GM12878 (cell line): ENCODE data around the gene KIRREL2. TPM values are rescaled to one million over a fixed set of nuclear protein-coding genes. Genes with fewer than 3 reads are reported as not detected.

Experiments used
- ATF7 ChIP-seq: fragments of 450-650 bp; IDR thresholded peaks from 2 replicates; pipeline ENCODE4 v1.6.1; 2016; ENCODE audit warnings: low read depth, mild to moderate bottlenecking
- DPF2 ChIP-seq: fragments of 450-650 bp; IDR thresholded peaks from 2 replicates; pipeline ENCODE4 v1.6.1; 2017; ENCODE audit warnings: mild to moderate bottlenecking
- EED ChIP-seq: sonication (generic); IDR thresholded peaks from 2 replicates; pipeline ENCODE4 v1.6.1; 2016; ENCODE audit warnings: antibody characterized with exemption, low read depth
- EGR1 ChIP-seq, 2 experiments: IDR thresholded peaks; 1 replicate in 1 of 2; 2 replicates in 1 of 2; pipeline ENCODE4 v1.6.1; 2011 to 2012; ENCODE audit warnings: low read depth in 2 of 2, low read length in 2 of 2, borderline replicate concordance in 1 of 2, mild to moderate bottlenecking in 1 of 2, moderate library complexity in 1 of 2
- EZH2 ChIP-seq: IDR thresholded peaks from 2 replicates; pipeline ENCODE4 v1.6.1; 2012; ENCODE audit warnings: low read depth, mild to moderate bottlenecking, control low read depth, inconsistent platforms, low read length, borderline replicate concordance; ENCODE audit not compliant: control insufficient read depth
- IKZF1 ChIP-seq: fragments of 450-650 bp; conservative IDR thresholded peaks from 2 replicates; pipeline ENCODE4 v1.6.1; 2017; ENCODE audit warnings: antibody characterized with exemption, mild to moderate bottlenecking
- KLF5 ChIP-seq: fragments of 450-650 bp; IDR thresholded peaks from 2 replicates; pipeline ENCODE4 v1.6.1; 2014; ENCODE audit warnings: mild to moderate bottlenecking; ENCODE audit not compliant: partially characterized antibody
- MTA3 ChIP-seq: IDR thresholded peaks from 2 replicates; pipeline ENCODE4 v1.6.1; 2012; ENCODE audit warnings: low read length, inconsistent platforms, borderline replicate concordance
- MYC ChIP-seq: IDR thresholded peaks from 2 replicates; pipeline ENCODE4 v1.6.1; 2011; ENCODE audit warnings: mild to moderate bottlenecking, low read length, moderate library complexity, inconsistent platforms; ENCODE audit not compliant: insufficient read depth, insufficient replicate concordance, insufficient read length, severe bottlenecking
- NFXL1 ChIP-seq: fragments of 450-650 bp; IDR thresholded peaks from 2 replicates; pipeline ENCODE4 v1.6.1; 2017; ENCODE audit warnings: antibody characterized with exemption, mild to moderate bottlenecking, borderline replicate concordance
- POLR2AphosphoS2 ChIP-seq: IDR thresholded peaks from 2 replicates; pipeline ENCODE4 v1.6.1; 2011; ENCODE audit warnings: low read depth, mild to moderate bottlenecking, low read length, improper control_type of control experiment, moderate library complexity
- RBBP5 ChIP-seq: fragments of 200-600 bp; sonication (generic); conservative IDR thresholded peaks from 2 replicates; pipeline ENCODE4 v1.6.1; 2016
- RCOR1 ChIP-seq: conservative IDR thresholded peaks from 2 replicates; pipeline ENCODE4 v1.6.1; 2012; ENCODE audit warnings: low read depth, low read length, improper control_type of control experiment
- RFX5 ChIP-seq: IDR thresholded peaks from 2 replicates; pipeline ENCODE4 v1.6.1; 2011; ENCODE audit warnings: low read depth, low read length, improper control_type of control experiment
- SMAD1 ChIP-seq: fragments of 450-650 bp; IDR thresholded peaks from 2 replicates; pipeline ENCODE4 v1.6.1; 2018; ENCODE audit warnings: mild to moderate bottlenecking, low read depth; ENCODE audit not compliant: partially characterized antibody
- SMARCA5 ChIP-seq: fragments of 450-650 bp; IDR thresholded peaks from 2 replicates; pipeline ENCODE4 v1.6.1; 2017; ENCODE audit warnings: mild to moderate bottlenecking
- TAF1 ChIP-seq: IDR thresholded peaks from 2 replicates; pipeline ENCODE4 v1.6.1; 2011; ENCODE audit warnings: mild to moderate bottlenecking, low read depth, low read length, borderline replicate concordance
- TCF7 ChIP-seq: IDR thresholded peaks from 2 replicates; pipeline ENCODE4 v1.6.1; 2014; ENCODE audit warnings: antibody characterized with exemption, borderline replicate concordance
- USF1 ChIP-seq: IDR thresholded peaks from 2 replicates; pipeline ENCODE4 v1.6.1; 2011; ENCODE audit warnings: borderline replicate concordance, low read depth, mild to moderate bottlenecking, moderate library complexity, mixed read lengths, low read length; ENCODE audit not compliant: insufficient read depth; ENCODE audit errors: extremely low read length
- ZBTB11 ChIP-seq: fragments of 450-650 bp; formaldehyde crosslinking; IDR thresholded peaks from 2 replicates; pipeline ENCODE4 v1.5.0; 2022; ENCODE audit warnings: mild to moderate bottlenecking, missing genetic modification characterization
- ZNF687 ChIP-seq: fragments of 450-650 bp; IDR thresholded peaks from 2 replicates; pipeline ENCODE4 v1.6.1; 2017; ENCODE audit warnings: mild to moderate bottlenecking, moderate library complexity
- polyA plus RNA-seq, 11 experiments: library from polyadenylated mRNA; depleted of rRNA in 4 of 11; unstranded in 6 of 11; stranded (reverse) in 5 of 11; fragments of >200 nt; fragmentation: Nextera tagmentation in 4 of 11; fragmentation: Illumina TruSeq in 1 of 11; extraction: Ambion mirVana in 4 of 11; extraction: Trizol in 1 of 11; gene quantifications; 1 replicate in 1 of 11; 2 replicates in 10 of 11; pipeline versions ENCODE4 v1.2.1 to v1.2.3, GENCODE V29; 2011 to 2016; ENCODE audit warnings: inconsistent platforms in 2 of 11, missing spikeins in 2 of 11, low read depth in 1 of 11
- total RNA-seq, 4 experiments: library from RNA; depleted of rRNA in 3 of 4; stranded (reverse); fragments of >200 nt in 3 of 4; fragmentation: Illumina TruSeq in 1 of 4; extraction: Trizol in 1 of 4; gene quantifications; 2 replicates each; pipeline versions ENCODE4 v1.2.1 to v1.2.3, GENCODE V29; 2013 to 2021

The KIRREL2 gene
- total and polyA plus RNA-seq, 10 of the 15 experiments (the other 5 are each of a cell fraction or from before 2014, with no cell fraction given), result 0.03 to 0.06 TPM; not detected in 8

- TF ChIP-seq RBBP5, result no peak
- TF ChIP-seq TCF7, result no peak
- no peak for TF ChIP-seq ZBTB11 (CRISPR knock-in tag)
- no peak for TF ChIP-seq POLR2AphosphoS2
- peak; percentile 28 for TF ChIP-seq USF1
- peak; percentile 97 for TF ChIP-seq IKZF1
- TF ChIP-seq MYC, result peak; percentile 74
- TF ChIP-seq RFX5, result no peak
- no peak; the same call in 1 of the 2 replicates for TF ChIP-seq TAF1
- peak; percentile 83 for TF ChIP-seq ATF7
- peak; percentile 95 for TF ChIP-seq EED
- TF ChIP-seq SMARCA5, result no peak; the same call in 1 of the 2 replicates
- TF ChIP-seq SMAD1, result peak; percentile 21
- peak; percentile 93 for TF ChIP-seq ZNF687
- peak; percentile 86 for TF ChIP-seq DPF2
- peak; percentile 86; the same call in 1 of the 2 replicates for TF ChIP-seq MTA3
- no peak for TF ChIP-seq EZH2
- TF ChIP-seq KLF5, result peak; percentile 63
- peak; percentile 64; the same call in 1 of the 2 replicates for TF ChIP-seq RCOR1
- peak; percentile 73 to 99 for TF ChIP-seq EGR1 (IDR thresholded peaks at IDR 0.05; ENCODE audit: borderline replicate concordance in 1 of 2, low read depth in 2 of 2, low read length in 2 of 2)
- no peak for TF ChIP-seq NFXL1
Measured at GRCh38 chr19:35903550-35904179, 47.0 kb downstream of the KIRREL2 start (continued).
